ENCODE results near the gene NAIF1. TPM values are rescaled to one million over a fixed set of nuclear protein-coding genes. Genes with fewer than 3 reads are reported as not detected.

NAIF1 gene
- total RNA-seq, 1 experiment from 2014 or later, result 12.4 TPM

- H3K4me3 Mint-ChIP-seq, result peak overlapping the region; percentile 8; the same call in 1 of the 2 replicates
- peak overlapping the region; percentile 42 for H3K27ac Mint-ChIP-seq
- POLR2A ChIA-PET, result interaction anchor here (0.5 to 2.1 kb wide), 5 partner anchors 9 to 376 kb away, joined by 3 to 6 read pairs (median 4); partner anchors contain the start of genes NAIF1, PTRH1 and SLC25A25
These were observed 24.0 kb upstream of the NAIF1 start for GRCh38 chr9:128091144-128091543.

DNA sequence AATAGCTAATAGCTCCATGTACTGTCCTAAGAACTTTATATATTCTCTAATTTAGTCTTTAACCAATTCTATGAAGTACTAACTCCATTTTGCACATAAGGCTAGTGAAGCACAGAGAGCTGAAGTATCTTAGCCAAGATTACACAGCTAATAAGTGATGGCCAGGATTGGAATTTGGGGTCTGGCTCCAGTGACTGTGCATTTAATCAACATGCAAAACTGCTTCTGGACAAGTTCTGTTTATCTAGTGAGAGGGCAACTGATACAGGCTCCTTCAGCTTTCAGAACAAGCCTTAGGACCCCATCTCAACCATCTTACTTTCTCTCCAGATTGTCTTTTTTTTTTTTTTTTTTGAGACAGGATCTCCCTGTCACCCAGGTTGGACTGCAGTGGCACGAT, 22.2 kb upstream of the NAIF1 start:
- CTCF ChIA-PET, result interaction anchor here (3.0 kb wide), 1 partner anchor 28 kb away, joined by 35 read pairs; no protein-coding TSS in a partner anchor

More at GRCh38 chr9:128091144-128091543, 24.0 kb upstream of the NAIF1 start:
- H3K27me3 Mint-ChIP-seq (ENCODE audit: low read depth), result no peaks in the 10 kb centered on the region
- DNase-seq (ENCODE audit: low spot score), result peak; percentile 81
- no peaks in the 10 kb centered on the region for H3K9me3 Mint-ChIP-seq
- TF ChIP-seq ZNF423 (CRISPR knock-in tag; IDR thresholded peaks at IDR 0.05) (no peak), FOXP1 (CRISPR knock-in tag; IDR thresholded peaks at IDR 0.05; ENCODE audit: borderline replicate concordance) (0 out of 2 replicates have a peak, but pooled peaks have one; percentile 18), MAX (CRISPR knock-in tag; IDR thresholded peaks at IDR 0.05) (peak; percentile 74; the same call in 1 of the 2 replicates), E2F4 (CRISPR knock-in tag; IDR thresholded peaks at IDR 0.05; ENCODE audit: borderline replicate concordance, low read depth) (no peak), NR1H2 (CRISPR knock-in tag; IDR thresholded peaks at IDR 0.05) (no peak), NFYB (CRISPR knock-in tag; conservative IDR thresholded peaks at IDR 0.05; ENCODE audit: low read depth) (peak; percentile 87)
- TF ChIP-seq, protein P1, sequence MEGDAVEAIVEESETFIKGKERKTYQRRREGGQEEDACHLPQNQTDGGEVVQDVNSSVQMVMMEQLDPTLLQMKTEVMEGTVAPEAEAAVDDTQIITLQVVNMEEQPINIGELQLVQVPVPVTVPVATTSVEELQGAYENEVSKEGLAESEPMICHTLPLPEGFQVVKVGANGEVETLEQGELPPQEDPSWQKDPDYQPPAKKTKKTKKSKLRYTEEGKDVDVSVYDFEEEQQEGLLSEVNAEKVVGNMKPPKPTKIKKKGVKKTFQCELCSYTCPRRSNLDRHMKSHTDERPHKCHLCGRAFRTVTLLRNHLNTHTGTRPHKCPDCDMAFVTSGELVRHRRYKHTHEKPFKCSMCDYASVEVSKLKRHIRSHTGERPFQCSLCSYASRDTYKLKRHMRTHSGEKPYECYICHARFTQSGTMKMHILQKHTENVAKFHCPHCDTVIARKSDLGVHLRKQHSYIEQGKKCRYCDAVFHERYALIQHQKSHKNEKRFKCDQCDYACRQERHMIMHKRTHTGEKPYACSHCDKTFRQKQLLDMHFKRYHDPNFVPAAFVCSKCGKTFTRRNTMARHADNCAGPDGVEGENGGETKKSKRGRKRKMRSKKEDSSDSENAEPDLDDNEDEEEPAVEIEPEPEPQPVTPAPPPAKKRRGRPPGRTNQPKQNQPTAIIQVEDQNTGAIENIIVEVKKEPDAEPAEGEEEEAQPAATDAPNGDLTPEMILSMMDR (IDR thresholded peaks at IDR 0.05), result no peak
- no peaks in the 10 kb centered on the region for H3K36me3 Mint-ChIP-seq
- peak; percentile 94 for ATAC-seq
- peaks cover 20% of the 10 kb centered on the region for H3K4me1 Mint-ChIP-seq
- CTCF ChIA-PET, result interaction anchor here (0.7 to 3.0 kb wide), 14 partner anchors 10 to 347 kb away, joined by 3 to 35 read pairs (median 4); partner anchors contain the start of genes NAIF1 and SLC25A25

More for the DNA sequence above, 22.2 kb upstream of the NAIF1 start:
- H3K27ac Mint-ChIP-seq, result no peak overlapping the region
- H3K4me1 Mint-ChIP-seq, result peaks cover 16% of the 10 kb centered on the region
- POLR2A ChIA-PET, result no interaction called here
- TF ChIP-seq ZNF121 (CRISPR knock-in tag; IDR thresholded peaks at IDR 0.05), result no peak
- TF ChIP-seq ELF4 (CRISPR knock-in tag; IDR thresholded peaks at IDR 0.05; ENCODE audit: low read depth), result no peak
- TF ChIP-seq MXD4 (CRISPR knock-in tag; IDR thresholded peaks at IDR 0.05; ENCODE audit: borderline replicate concordance), result no peak
- TF ChIP-seq ZSCAN18 (CRISPR knock-in tag; IDR thresholded peaks at IDR 0.05), result no peak
- TF ChIP-seq ATF1 (CRISPR knock-in tag; IDR thresholded peaks at IDR 0.05), result no peak
- TF ChIP-seq, protein P2, sequence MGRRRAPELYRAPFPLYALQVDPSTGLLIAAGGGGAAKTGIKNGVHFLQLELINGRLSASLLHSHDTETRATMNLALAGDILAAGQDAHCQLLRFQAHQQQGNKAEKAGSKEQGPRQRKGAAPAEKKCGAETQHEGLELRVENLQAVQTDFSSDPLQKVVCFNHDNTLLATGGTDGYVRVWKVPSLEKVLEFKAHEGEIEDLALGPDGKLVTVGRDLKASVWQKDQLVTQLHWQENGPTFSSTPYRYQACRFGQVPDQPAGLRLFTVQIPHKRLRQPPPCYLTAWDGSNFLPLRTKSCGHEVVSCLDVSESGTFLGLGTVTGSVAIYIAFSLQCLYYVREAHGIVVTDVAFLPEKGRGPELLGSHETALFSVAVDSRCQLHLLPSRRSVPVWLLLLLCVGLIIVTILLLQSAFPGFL (CRISPR knock-in tag; IDR thresholded peaks at IDR 0.05; ENCODE audit: borderline replicate concordance), result no peak
- TF ChIP-seq, protein P3, sequence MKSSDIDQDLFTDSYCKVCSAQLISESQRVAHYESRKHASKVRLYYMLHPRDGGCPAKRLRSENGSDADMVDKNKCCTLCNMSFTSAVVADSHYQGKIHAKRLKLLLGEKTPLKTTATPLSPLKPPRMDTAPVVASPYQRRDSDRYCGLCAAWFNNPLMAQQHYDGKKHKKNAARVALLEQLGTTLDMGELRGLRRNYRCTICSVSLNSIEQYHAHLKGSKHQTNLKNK (CRISPR knock-in tag; IDR thresholded peaks at IDR 0.05), result no peak
- TF ChIP-seq, protein P4, sequence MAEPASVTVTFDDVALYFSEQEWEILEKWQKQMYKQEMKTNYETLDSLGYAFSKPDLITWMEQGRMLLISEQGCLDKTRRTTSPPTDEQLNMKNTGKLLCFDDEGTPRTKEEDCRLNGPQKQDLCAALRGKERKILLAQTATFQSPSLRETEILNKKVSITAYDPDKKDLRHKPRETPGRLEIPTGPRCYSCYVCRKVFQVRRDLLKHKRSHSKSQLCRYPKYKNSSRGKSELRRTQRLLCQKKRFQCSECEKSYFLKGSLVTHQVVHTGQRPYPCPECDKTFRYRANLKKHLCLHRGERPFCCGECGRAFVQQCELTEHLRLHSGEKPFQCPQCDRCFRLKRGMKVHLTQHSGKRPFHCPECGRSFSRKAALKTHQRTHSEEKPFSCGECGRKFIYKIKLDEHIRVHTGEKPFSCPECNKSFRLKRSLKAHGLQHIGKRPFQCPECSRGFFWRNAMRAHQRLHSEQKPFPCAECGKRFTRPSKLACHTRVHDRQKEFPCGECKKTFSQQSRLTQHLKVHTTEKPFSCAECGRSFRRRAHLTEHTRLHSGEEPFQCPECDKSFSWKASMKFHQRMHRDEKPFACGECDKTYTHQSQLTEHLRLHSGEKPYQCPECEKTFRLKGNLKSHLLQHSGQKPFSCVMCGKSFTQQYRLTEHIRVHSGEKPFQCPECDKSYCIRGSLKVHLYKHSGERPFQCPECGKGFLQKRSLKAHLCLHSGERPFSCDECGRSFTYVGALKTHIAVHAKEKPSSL (CRISPR knock-in tag; conservative IDR thresholded peaks at IDR 0.05), result no peak
- TF ChIP-seq RORB (CRISPR knock-in tag; IDR thresholded peaks at IDR 0.05), result no peak
- no peak for TF ChIP-seq ZNF263 (CRISPR knock-in tag; IDR thresholded peaks at IDR 0.05; ENCODE audit: low read depth)
- no peak for TF ChIP-seq IRF1 (CRISPR knock-in tag; IDR thresholded peaks at IDR 0.05)
- no peak for TF ChIP-seq ZBTB43 (CRISPR knock-in tag; IDR thresholded peaks at IDR 0.05)
- TF ChIP-seq, protein P5, sequence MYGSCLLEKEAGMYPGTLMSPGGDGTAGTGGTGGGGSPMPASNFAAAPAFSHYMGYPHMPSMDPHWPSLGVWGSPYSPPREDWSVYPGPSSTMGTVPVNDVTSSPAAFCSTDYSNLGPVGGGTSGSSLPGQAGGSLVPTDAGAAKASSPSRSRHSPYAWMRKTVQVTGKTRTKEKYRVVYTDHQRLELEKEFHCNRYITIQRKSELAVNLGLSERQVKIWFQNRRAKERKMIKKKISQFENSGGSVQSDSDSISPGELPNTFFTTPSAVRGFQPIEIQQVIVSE (CRISPR knock-in tag; IDR thresholded peaks at IDR 0.05; ENCODE audit: borderline replicate concordance), result no peak
- TF ChIP-seq HMGA2 (CRISPR knock-in tag; IDR thresholded peaks at IDR 0.05), result no peak
- H3K27me3 Mint-ChIP-seq (ENCODE audit: low read depth), result no peaks in the 10 kb centered on the region
- no peak overlapping the region for H3K4me3 Mint-ChIP-seq
- H3K9me3 Mint-ChIP-seq, result no peaks in the 10 kb centered on the region
- no peak for ATAC-seq
- no peaks in the 10 kb centered on the region for H3K36me3 Mint-ChIP-seq
- DNase-seq (ENCODE audit: low spot score), result no peak
